CD4-positive, alpha-beta T cell treated with Interleukin-6 for 4 hours (primary cell): ENCODE data around the gene ZMIZ1.

ENCODE experiments used
- DNase-seq: peaks from one replicate; pipeline ENCODE4 v3.0.0-alpha.2; 2020; ENCODE audit warnings: mixed read lengths

Gene ZMIZ1

DNA sequence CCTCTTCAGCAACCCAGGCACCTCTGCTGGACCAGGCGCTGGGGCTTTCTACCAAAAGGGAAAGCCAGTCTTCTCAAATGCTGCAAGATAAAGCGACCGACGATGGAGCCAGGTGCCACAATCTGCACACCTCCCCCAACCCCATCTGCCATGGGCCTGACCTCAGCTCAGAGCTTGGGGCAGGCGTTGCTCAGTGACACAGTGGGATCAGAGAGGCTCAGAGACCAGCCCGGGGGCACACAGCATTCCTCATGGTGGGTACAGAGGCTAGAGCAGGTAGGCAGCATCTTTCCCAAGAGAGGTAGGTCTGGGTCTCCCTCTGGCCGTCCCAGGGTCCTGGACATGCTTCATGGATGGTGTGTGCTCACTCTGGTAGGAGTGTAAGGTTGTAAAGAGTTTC lies 56.3 kb downstream of the ZMIZ1 start:
- no peak for DNase-seq

GRCh38 chr10:79126351-79127080 lies 57.8 kb downstream of the ZMIZ1 start:
- no peak for DNase-seq

- no peak for DNase-seq
These were observed 58.6 kb downstream of the ZMIZ1 start for GRCh38 chr10:79127151-79127961.

DNA sequence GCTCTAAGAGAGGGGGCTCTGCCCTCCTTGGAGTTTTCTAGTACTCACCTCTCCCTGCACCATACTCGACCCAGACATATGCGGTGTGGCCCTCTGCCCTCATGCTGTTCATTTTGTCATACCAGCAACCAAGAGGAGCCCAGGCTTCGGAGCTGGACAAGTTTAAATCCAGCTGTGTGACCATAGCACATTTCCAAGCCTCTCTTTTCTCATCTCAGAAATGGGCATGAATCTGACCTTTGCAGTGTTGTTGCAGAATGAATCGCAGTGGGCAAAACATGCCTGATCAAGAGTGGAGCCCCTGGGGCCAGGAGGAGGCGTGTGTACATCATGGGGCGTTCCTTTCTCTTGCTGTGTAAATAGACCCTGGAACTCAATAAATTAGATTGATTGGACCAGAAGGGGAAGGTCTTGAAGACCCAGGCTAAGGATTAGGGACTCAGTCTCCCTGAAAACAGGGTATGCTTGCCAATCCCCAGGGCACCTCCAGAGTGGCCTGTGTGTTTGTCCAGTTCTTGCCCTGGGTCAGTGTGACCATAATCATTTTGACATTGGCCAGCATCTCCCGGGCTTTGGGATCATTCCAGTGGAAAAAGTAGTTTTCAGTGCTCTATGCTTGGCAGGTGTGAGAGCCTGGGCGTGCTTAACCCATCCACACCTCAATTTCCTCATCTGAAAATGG lies 59.6 kb downstream of the ZMIZ1 start:
- no peak for DNase-seq

DNA sequence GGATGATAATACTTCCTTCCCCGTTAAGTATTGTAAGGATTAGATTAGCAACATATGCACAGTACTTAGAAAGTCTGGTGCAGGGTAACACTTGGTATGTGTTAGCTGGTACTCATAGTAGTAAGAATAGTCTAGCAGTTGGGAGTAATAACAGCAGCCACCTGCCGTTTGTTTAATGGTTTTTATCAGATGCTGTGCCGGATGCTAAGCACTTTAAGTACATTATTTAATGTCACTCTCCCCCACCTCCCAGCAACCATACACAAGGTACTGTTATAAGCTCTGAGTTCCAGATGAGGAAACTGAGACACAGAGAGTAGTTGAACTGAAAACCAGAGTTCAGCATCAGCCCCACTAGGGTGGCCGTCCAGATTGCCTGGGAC lies 60.1 kb downstream of the ZMIZ1 start:
- no peak for DNase-seq

DNA sequence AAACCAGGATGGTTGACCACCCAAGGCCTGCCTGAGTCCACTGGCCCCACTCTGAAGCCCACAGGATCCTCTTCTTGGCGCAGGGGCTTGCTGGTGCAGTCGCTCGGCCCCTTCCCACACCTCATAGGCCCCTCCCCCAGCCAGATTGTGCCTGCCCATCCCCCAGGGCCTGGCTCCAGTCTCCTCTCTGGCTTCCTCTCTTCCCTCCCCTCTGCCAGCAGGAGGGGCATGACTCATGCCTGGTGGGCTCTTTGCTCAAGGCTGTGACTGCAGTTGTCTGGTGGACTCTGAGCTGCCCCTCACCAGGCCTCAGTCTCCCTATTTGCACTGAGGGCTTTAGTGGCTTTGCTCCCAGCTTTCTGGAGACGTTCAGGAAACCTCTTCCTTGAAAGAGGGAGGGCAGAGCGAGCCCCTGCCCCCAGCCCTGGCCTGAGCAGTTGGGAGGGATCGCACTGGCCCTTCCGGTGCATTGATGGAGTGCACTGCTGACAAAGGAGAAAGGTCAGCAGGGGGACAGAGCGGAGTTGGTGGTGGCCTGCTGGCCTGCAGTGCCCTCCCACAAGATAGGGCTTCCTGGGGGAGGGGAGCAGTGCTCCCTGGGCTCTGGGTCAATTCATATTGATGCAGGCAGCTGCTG lies 60.7 kb downstream of the ZMIZ1 start:
- no peak for DNase-seq

- DNase-seq, result no peak
These were observed 61.5 kb downstream of the ZMIZ1 start for GRCh38 chr10:79130255-79130654.

DNA sequence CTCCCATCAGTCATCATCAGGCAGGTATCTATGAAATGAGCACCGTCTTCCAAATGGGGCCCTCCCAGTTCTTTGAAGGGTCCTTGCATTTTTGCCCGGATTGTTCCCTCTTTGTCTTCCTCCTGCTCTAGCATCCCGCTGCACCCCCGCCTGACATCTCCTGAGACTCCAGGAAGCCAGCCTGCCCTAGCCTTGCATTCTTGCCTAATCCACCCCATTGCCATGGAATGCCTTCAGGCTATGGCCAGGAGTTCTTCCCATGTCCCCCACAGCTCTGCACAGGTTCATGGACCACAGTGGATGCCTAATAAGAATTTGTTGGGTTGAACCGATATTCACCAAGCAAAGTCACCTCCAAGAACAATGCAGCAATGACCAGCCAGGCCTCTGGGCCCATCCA lies 62.1 kb downstream of the ZMIZ1 start:
- no peak for DNase-seq

DNA sequence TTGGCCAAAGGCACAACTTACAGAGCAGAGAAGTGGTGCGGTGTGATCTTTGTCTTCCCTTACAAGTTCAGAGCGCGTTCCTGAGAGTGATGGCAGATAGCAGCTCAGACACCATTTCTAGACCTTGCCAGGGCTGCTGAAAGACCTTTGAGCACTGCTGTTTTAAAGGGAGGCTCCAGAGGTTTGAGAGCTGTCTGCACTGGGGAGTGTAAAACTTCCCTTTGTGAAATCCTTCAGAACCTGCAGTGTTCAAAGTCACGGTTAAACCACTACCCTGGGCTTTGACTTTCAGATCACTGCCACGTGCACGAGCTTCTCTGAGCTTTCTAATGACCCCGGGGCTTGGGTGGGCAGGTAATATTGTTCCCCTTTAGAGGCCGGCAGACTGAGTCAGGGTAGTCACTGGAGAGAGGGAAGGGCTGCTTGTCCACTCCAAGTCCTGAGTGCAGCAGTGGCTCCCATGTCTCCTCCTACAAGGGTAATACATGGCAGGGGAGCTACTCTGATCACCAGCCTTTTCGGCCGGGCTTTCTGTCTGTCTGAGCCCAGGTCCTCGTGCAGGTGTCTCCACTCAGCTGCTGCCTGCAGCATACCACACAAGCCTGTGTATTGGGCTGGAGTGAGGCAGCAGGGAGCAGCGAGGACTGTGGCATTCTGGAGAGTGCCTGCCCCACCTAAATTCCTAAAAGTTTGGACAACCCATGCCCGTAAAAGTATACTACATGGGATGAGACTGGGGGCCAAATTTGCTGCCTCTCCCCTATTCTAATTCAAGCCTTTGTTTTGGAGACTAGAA lies 63.3 kb downstream of the ZMIZ1 start:
- DNase-seq, result no peak

DNA sequence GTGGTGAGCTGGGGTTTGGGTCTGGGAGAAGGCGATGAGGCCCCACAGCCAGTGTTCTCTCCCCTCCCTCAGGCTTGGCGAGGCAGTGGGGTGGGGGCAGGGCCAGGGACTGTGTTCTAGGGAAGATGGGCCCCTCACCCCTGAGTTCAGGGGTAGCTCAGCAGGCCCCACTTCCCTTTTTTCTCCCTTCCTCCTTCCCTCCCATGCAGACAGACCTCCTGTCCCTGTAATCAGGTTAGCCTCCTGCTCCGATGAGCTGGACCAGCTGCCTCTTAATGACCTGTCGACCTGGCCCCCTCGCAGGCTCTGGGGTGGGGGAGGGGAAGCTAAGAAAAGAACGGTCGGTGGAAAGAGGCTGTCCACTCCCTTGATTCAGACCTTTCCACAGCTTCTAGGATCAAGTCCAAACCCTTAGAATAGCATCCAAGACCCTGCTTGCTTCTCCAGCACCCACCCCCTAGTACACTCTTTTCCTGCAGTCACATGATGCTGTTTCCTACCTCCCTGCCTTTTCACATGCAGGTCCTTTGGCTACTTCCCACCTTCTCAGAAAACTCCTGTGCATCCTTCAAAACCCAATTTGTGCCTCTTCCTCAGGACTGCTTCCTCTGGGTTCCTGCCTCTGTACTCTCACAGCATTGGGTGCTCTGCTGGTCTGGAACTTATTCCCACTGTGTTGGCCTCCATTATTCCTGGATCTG lies 64.1 kb downstream of the ZMIZ1 start:
- DNase-seq, result no peak

GRCh38 chr10:79133416-79133815 lies 64.7 kb downstream of the ZMIZ1 start:
- DNase-seq, result no peak

GRCh38 chr10:79135790-79136189 lies 67.0 kb downstream of the ZMIZ1 start:
- DNase-seq, result no peak

GRCh38 chr10:79136236-79137005 lies 67.7 kb downstream of the ZMIZ1 start:
- DNase-seq, result no peak

DNA sequence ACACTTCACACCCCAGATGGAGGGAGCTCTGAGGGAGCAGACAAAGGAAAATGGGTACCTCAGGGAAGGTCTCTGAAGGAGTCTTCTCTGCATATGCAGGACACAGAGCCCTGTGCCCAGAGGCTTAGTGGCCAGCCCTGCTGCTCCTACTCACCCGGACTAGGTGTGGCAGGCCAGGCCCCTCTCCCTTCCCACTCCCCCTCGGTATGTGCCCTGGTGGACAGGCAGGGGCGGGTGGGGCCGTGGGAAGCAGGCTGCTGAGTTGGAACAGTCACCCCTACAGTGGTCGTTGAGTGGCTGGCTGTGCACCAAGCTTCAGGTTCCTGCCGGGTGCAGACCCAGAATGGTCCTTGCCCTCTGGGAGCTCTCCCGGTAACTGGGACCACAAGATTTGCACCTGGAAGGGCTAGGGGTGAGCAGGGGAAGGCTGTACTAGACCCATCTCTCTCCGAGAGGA lies 68.6 kb downstream of the ZMIZ1 start:
- no peak for DNase-seq

DNA sequence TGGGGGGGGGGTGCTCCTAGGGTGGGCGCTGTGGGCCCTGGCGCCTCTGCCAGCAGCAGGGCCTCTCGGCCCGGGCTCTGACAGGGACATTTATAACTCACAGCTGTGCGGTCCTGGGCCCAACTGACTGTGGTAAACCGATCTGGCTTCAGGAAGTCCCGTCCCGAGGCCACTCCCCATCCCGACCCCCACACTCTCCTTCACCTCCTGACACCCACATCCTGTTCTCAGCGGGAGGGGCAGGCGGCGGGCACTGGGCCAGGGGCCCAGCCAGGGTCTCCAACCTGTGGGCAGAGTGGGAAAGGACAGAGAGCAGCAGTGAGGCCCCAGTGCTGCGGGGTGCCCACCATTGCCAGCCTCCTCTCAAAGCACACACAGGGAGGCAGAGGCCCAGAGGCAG lies 69.1 kb downstream of the ZMIZ1 start:
- peak; percentile 63 for DNase-seq

GRCh38 chr10:79138449-79139123 lies 69.8 kb downstream of the ZMIZ1 start:
- no peak for DNase-seq

GRCh38 chr10:79139124-79139835 lies 70.5 kb downstream of the ZMIZ1 start:
- DNase-seq, result no peak

DNA sequence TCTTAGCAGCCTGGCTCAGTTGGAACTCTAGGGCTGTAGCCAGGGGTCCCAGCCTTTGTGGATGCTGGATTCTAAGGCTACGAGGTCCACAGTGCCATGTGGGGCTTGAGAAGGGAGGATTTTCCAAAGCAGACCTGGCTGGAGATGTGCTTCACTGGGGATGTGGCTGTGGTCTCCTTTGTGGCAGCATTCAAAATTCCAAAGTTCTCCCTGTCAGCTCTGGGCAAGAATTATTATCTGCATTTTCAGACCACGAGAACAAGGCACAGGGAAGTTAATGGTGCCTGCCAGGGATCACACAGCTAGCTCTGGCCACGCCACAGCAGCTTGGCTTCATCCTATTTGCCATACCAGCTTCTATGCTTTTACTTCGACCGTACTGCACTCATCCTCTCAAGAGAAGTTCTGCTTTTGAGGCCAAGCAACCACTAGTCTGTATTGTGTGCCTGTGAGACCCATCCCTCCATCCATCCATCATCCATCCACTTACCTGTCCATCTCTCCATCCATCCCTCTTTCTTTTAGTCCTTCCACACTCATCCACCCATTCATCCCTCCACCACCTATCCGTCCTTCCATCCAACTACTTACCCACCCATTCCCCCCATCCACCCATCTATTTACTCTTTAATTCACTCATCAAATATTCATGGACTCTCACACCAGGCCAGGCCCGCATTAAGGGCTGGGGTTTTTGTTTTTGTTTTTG lies 71.5 kb downstream of the ZMIZ1 start:
- DNase-seq, result no peak

GRCh38 chr10:79140855-79141254 lies 72.1 kb downstream of the ZMIZ1 start:
- DNase-seq, result no peak
